Measurements from ENCODE around the gene DDAH2.

The DDAH2 gene

DNA sequence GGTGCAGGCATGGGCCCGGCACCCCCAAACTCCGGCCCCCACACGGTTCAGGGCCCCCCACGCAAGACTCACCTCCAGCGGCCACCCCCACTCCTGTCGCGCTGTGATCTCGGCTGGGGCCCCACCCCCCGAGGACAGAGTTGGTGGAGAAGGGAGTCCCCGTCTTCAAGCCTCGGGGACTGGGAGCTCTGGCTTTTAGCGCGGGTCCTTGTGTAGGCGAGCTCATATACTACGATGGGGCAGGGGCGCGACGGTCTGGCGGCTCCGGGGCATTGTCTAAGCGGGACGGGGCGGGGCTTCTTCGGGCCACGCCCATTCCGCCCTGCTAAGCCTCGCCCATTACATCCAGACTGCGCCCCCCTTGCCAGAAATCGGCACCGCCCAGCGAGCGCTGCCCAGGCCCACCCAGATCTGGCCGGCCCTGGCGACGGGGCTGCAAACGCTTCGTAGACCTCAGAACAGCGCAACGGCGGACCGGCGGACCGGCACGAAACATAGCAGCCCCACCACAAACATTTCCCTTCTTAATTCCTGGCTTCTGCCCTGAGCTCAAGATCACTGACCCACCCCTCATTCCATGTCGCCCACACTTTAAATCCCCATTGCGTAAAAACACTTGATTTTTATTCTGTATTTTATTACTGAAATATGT lies 1.0 kb upstream of the DDAH2 start:
- DNase-seq = no peak

GRCh38 chr6:31729515-31729978 lies 448 bp upstream of the DDAH2 start:
- DNase-seq = no peak

DNA sequence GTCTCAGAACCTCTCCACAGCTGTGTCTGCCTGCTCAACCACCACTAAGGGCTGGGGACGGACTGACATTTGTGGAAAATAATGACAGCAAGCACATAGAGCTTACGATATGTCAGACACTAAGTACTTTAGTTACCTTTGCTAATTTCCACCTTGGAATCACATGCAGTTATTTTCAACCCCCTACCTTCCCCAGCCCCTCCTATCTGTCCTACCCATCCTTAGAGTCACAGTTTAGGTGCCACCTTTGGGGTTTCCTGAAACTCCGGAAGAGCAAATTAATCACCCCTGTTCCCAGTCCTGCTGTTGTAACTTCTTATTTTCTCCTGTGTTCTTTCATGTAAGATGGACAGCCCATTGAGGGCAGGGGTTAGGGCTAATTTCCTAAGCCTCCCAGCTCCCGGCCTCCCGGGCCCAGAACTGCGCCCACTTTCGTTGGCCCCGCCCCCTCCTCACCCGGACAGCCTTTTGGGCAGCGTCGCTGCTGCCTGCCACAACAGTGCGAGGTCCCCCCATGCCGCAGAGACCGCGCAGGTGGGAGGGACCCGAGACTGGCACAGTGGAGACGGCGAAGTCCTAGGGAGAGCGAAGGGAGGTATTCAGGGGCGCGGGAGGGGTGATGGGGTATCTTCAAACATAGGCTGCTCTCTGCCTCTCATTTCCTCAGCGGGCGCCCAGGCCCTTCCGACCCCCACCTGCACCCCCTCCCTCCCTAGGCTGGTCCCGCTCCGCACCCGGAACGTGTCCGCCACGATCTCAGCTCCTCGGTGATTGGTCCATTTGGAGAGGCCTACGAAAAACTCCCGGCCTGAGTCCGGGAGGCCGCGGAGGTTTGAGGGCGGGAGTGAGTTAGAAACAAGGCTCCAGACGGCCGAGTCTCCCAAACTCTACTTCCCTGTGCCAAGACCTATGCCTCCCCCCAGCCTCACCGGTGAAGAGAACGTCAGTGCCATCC lies 1.1 kb downstream of the DDAH2 start:
- DNase-seq = no peak

GRCh38 chr6:31727034-31727716 lies 1.9 kb downstream of the DDAH2 start:
- DNase-seq = no peak

- no peak for DNase-seq
These were observed 3.4 kb downstream of the DDAH2 start for GRCh38 chr6:31725502-31726350.

DNA sequence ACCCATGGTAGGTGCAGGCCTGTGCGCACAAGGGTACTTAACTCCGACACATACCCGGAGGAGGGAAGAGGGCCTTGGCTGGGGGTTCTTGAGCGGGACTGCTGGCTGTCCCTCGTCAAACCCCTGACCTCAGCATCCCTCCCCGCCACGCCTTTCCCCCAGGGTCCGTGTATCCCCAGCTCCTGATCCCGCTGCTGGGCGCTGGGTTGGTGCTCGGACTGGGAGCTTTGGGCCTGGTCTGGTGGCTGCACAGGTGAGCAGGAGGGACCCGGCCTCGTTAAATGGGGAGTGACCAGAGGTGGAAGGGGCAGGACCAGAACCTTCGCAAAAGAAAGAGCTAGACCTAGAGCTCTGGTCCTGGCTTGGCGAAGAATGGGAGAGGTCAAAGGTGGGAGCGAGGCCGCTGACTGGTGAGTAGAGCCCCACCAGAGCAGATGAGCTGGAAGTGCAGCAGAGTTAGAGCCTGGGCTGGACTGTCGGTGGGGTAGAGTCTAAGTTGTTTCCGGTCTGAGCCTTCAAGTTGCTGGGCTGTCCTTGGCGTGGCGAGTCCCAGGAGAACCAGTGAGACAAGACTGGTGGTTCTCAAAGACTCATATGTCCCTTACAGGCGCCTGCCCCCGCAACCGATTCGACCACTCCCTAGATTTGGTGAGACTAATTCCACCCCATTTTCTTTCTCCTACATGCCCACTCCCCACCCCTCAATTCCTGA lies 5.0 kb downstream of the DDAH2 start:
- no peak for DNase-seq

DNA sequence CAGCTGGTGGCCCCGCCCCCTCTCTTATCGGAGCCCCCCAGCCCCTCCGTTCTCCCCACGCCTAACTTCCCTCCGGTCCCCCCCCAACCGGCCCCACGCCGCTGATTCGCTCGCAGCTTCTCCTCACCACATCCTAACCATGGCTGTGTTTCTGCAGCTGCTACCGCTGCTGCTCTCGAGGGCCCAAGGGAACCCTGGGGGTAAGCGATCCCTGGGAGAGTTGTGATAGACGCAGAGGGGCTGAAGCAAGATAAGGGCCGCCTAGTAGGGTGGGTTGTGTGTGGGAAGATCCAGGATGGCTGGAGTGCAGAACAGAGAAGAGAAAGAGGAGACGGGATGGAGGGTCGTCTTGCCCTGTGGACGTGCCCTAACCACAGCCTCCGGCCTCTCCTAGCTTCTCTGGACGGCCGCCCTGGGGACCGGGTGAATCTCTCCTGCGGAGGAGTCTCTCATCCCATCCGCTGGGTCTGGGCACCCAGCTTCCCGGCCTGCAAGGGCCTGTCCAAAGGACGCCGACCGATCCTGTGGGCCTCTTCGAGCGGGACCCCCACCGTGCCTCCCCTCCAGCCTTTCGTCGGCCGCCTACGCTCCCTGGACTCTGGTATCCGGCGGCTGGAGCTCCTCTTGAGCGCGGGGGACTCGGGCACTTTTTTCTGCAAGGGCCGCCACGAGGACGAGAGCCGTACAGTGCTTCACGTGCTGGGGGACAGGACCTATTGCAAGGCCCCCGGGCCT lies 5.7 kb downstream of the DDAH2 start, which contains the start of gene MPIG6B:
MPIG6B (plus strand) TSS at position 129 of the 735 bp plus-strand sequence; CDS start at position 140, 11 bp downstream.
- no peak for DNase-seq

GRCh38 chr6:31722173-31722572 lies 6.9 kb downstream of the DDAH2 start:
- DNase-seq = no peak

DNA sequence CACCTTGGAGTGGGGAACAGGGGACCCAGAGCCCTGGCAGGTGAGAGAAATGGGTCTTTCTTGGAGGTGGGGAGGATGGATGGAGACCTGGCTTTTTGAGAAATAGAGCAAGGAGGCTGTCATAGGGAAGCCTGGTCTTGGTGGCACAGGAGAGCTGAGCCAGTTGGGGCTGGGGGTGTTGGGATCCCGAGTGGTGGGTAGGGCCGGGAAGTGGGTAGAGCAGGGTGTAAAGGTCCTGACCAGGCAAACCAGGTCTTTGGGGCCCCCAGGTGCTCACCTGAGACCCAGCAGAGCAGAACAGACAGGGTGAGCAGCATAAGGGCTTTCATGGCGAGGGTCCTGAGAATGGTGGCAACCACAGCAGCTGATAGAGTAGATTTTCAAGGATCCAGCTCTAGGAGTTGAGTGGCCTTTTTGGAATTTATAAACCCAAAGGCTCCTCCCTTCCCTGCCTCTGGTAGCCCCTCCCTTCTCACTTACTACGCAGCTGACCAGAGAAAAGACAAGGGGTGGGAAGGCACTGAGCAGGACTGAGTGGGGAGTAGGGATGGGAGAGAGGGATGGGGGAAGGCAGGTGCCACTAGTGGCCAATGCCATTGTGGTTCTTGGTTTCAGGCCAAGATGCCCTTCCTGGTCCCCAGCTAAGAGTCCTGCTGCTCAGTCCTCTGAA lies 7.6 kb downstream of the DDAH2 start, which contains the start of gene LY6G6C:
LY6G6C (minus strand) TSS at position 396 of the 670 bp plus-strand sequence; CDS start at position 329, 67 bp downstream.
- no peak for DNase-seq

DNA sequence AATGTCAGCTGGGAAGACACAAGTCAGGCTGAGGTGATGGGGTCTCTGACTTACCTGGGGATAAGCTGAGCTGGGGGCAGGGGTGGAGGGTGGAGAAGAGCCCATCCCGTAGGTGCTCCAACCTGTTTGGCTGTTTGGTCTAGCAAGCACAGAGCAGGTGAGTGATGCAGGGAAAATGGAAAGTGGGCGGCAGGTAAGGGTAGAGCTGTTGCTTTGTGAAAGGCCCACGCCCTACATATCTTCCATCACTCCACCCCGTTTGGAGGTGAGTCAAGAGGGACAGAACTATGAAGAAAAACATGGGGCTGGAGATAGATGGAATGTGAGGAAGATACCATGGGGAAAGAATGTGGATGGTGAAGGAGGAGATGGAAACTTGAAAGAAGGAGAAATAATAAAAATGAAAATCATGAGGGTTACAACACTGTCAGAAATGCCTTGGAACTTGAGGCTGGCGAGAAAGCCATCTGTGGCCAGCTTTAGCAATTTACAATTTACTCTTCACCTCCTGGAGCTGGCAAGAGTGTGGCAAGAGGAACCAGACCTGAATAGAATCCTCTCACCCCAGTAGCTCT lies 8.8 kb downstream of the DDAH2 start:
- no peak for DNase-seq

GRCh38 chr6:31719001-31719400 lies 10.1 kb downstream of the DDAH2 start:
- no peak for DNase-seq

DNA sequence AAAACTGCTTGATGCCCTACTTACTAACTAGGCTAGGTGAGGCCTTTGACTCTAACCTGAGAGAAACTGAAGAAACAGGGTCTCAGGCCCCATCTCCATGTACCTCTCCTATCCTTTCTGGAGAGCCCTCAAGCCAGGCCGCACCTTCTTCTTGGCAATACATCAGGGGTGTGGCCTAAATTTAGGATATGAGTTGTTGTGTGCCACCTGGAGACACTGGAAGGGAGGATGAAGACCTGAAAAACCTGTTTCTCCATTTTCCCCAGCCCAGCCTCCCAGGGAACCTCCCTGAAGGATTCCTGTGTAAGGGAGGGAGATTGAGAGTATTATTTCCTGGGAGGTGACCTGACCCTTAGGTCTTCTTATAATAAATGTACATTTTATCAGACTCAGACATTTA lies 10.8 kb downstream of the DDAH2 start:
- peak; percentile 94 for DNase-seq

GRCh38 chr6:31717499-31718222 lies 11.4 kb downstream of the DDAH2 start:
- peak; percentile 64 for DNase-seq

DNA sequence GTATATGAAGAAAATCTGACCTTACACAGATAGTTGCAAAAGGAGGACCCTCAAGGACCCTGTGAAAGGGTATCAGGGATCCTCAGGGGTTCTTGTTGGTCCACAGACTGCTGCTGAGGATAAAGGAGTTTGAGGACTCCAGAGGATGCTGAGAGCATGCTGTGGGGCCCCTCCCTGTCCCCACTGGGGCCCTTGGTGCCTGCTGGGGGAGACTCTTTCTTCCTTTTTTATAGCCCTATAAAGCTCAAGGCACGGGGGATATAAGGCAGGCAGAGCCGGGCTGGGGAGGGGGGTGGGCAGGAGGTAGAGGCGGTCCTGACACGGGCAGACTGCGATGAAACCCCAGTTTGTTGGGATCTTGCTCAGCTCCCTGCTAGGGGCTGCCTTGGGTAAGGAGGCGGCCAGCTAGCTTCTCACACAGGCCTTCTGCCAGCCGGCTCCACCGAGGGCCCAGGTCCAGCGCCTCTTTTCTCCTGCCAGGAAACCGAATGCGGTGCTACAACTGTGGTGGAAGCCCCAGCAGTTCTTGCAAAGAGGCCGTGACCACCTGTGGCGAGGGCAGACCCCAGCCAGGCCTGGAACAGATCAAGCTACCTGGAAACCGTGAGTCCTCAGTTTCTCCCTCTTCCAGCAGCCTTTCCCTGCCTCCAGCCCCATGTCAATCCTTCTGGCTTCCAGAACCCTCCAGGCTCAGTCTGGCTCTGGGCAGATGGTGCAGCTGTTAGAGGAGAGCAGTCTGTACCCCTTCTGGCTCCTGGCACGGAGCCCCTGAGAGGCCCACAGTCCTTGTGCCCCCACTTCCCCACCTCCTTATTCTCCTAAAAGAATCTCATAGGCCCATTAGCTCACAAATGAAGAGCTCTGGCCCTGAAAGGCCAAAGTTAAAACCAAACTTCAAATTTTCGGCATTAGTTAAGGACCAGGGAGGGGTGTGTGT lies 13.8 kb downstream of the DDAH2 start, which contains the start of gene LY6G6D:
LY6G6D (plus strand) TSS at position 327 of the 937 bp plus-strand sequence; CDS start at position 335, 8 bp downstream.
- DNase-seq = no peak

DNA sequence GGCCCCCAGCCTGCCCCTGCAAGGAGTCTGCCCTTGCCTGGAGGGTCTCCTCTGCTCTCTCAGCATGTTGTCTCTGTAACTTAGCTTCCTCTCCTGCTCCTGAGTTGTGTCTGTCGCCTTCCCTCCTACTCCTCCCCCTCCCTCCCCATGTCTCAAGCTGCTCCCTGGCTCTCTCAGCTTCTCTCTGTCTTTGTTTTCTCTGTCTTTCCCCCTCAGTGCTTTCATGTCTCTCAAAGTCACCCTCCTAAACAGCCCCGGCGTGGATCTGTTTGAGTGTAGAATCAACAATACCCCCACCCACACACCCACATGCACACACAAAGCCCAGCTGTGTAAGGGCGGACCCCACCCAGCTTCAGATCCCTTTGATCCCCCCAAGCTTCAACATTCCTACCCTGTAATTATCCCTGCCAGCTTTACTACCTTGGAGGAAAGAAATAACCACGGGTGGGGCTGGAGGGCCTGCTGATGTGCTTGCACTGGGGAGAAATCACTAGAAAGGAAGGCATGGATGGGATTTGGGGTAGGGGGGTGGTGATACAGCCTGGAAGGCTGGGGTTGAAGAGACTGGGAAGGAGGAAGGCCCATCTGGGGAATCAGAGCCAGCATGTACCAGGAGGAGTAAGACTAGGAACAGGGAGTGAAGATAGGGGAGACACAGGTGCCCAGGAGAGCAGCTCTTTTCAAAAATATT lies 15.0 kb downstream of the DDAH2 start:
- DNase-seq = peak; percentile 21

DNA sequence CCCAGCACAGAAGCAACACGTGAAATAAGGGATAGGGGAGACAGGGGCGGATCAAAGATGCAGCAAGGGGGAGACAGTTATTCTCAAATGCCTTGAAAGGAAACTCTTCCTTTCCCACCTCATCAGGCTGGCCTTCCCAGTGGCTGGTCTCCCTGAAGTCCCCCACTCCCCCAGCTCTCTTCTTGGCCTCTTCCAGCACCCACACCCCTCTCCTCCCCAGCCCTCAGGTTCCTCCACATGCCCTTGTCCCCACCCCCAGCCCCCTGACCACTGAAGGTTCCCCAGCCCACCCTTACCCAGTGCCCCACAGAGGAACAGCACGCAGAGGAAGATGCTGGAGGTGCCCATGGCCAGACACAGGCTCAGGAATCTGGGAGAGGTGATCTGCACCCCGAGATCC lies 15.6 kb downstream of the DDAH2 start:
- no peak for DNase-seq

DNA sequence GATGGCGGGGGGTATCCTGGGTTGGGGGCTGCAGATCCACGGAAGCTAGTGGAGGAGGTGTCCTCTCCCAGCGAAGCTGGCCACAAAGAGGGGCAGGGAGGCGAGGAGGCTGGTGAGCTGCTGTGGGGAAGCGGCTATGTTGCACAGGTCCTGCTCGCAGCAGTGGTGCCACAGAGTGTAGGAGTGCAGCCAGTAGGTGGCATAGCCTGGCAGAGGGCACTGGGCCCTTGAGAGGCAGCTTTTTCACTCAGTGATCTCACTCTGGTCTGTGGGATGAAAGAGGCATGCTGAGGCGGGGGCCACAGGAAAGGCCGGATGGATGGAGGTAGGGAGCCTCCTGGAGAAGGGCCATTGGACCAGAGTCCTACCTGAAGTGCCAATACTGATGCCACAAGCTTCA lies 16.8 kb downstream of the DDAH2 start:
- DNase-seq = no peak

Measured in DMS79 treated with DMSO at 0.1 percent for 48 hours (cell line).